SJCRH30 (cell line): ENCODE data around the gene TDRD7. TPM values are rescaled to one million over a fixed set of nuclear protein-coding genes. Genes with fewer than 3 reads are reported as not detected.

Experiments
- DNase-seq, 2 experiments: peaks; one replicate each; pipeline ENCODE4 v3.0.0-alpha.2; 2015 to 2020
- H3K27ac ChIP-seq: fragments of 250-450 bp; sonication (Bioruptor Pico); 2 replicates; pipeline ENCODE4 v1.5.1; 2020; ENCODE audit warnings: mild to moderate bottlenecking, moderate library complexity
- H3K27me3 ChIP-seq: fragments of 250-450 bp; sonication (Bioruptor Pico); 2 replicates; pipeline ENCODE4 v1.5.1; 2020; ENCODE audit warnings: mild to moderate bottlenecking, moderate library complexity
- H3K36me3 ChIP-seq: fragments of 250-450 bp; sonication (Bioruptor Pico); 2 replicates; pipeline ENCODE4 v1.5.1; 2020; ENCODE audit warnings: mild to moderate bottlenecking, moderate library complexity
- H3K4me1 ChIP-seq: fragments of 250-450 bp; sonication (Bioruptor Pico); 2 replicates; pipeline ENCODE4 v1.5.1; 2020; ENCODE audit warnings: mild to moderate bottlenecking, moderate library complexity
- H3K4me3 ChIP-seq: fragments of 250-450 bp; sonication (Bioruptor Pico); 2 replicates; pipeline ENCODE4 v1.5.1; 2020; ENCODE audit warnings: mild to moderate bottlenecking, moderate library complexity
- H3K9me3 ChIP-seq: fragments of 250-450 bp; sonication (Bioruptor Pico); replicated peaks from 2 replicates; pipeline ENCODE4 v1.5.1; 2020; ENCODE audit warnings: mild to moderate bottlenecking, moderate library complexity
- total RNA-seq: library from RNA; depleted of rRNA; stranded (reverse); fragments of >200 nt; shearing (Covaris generic); gene quantifications from 2 replicates; pipeline ENCODE4 v1.2.3, GENCODE V29; 2014

The TDRD7 gene
- total RNA-seq, 1 experiment from 2014 or later: 2.4 TPM

DNA sequence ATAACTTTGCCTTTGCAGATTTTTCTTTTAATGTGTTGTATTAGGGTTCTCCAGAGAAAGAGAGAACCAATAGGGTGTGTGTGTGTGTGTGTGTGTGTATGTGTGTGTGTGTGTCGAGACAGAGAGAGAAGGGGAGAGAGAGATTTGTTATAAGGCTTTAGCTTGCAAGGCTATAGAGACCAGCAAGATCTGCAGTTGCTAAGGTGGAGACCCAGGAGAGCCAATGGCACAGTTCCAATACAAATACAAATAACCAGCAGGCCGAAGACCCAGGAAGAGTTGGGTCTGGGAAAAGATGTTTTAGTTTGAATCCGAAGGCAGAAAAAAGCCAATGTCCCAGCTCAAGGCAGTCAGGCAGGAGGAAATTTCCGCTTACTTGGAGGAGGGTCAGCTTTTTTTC is 112.5 kb downstream of the TDRD7 start:
- DNase-seq: no peak
- H3K27me3 ChIP-seq: no peaks in the 10 kb centered on the region
- H3K4me1 ChIP-seq: no peaks in the 10 kb centered on the region
- no peak overlapping the region for H3K4me3 ChIP-seq
- no peak overlapping the region for H3K27ac ChIP-seq
- H3K36me3 ChIP-seq: no peaks in the 10 kb centered on the region
- no peaks in the 10 kb centered on the region for H3K9me3 ChIP-seq

GRCh38 chr9:97525451-97525850 is 113.6 kb downstream of the TDRD7 start:
- Histone ChIP-seq H3K27me3 (no peaks in the 10 kb centered on the region), H3K4me3 (no peak overlapping the region), H3K9me3 (no peaks in the 10 kb centered on the region), H3K4me1 (no peaks in the 10 kb centered on the region), H3K36me3 (no peaks in the 10 kb centered on the region), H3K27ac (no peak overlapping the region)
- DNase-seq: peak in 1 of 2 experiments; percentile 18

- H3K4me1 ChIP-seq: no peaks in the 10 kb centered on the region
- H3K4me3 ChIP-seq: no peak overlapping the region
- DNase-seq: no peak
- no peaks in the 10 kb centered on the region for H3K36me3 ChIP-seq
- no peak overlapping the region for H3K27ac ChIP-seq
- no peaks in the 10 kb centered on the region for H3K27me3 ChIP-seq
- no peaks in the 10 kb centered on the region for H3K9me3 ChIP-seq
Measured at GRCh38 chr9:97526895-97527575, 115.1 kb downstream of the TDRD7 start.

GRCh38 chr9:97527626-97528528 is 116.0 kb downstream of the TDRD7 start:
- Histone ChIP-seq H3K4me1 (no peaks in the 10 kb centered on the region), H3K4me3 (no peak overlapping the region), H3K27ac (no peak overlapping the region), H3K36me3 (no peaks in the 10 kb centered on the region), H3K27me3 (no peaks in the 10 kb centered on the region), H3K9me3 (no peaks in the 10 kb centered on the region)
- no peak for DNase-seq

- Histone ChIP-seq H3K4me1 (no peaks in the 10 kb centered on the region), H3K27ac (no peak overlapping the region), H3K9me3 (no peaks in the 10 kb centered on the region), H3K4me3 (no peak overlapping the region), H3K27me3 (no peaks in the 10 kb centered on the region), H3K36me3 (no peaks in the 10 kb centered on the region)
- DNase-seq: no peak
Measured at GRCh38 chr9:97528529-97529230, 116.8 kb downstream of the TDRD7 start.

- no peaks in the 10 kb centered on the region for H3K4me1 ChIP-seq
- no peaks in the 10 kb centered on the region for H3K27me3 ChIP-seq
- no peaks in the 10 kb centered on the region for H3K36me3 ChIP-seq
- no peak for DNase-seq
- H3K9me3 ChIP-seq: no peaks in the 10 kb centered on the region
- no peak overlapping the region for H3K27ac ChIP-seq
- H3K4me3 ChIP-seq: no peak overlapping the region
Measured at GRCh38 chr9:97529363-97530076, 117.6 kb downstream of the TDRD7 start.

DNA sequence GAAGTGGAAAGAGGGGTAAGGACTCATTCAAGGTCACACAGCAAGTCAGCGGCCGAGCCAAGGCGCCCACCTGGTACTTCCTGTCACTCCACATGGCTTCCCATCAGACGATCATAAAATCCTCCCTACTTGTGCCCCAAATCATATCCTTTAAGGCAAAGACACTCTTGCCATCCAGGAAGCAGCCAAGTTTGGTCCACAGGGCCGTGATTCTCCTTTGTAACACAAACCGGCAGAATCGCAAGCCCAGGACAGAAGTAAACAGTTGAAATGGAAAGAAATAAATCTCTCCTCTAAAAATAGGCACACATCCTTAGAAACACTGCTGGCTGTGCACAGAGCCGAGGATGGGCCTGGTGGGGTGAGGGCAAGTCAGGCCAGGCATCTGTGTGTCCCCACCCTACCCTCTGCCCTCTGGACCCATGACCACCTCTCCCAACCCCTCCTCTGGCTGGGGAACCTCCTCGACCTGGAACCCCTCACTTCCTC is 120.0 kb downstream of the TDRD7 start:
- Histone ChIP-seq H3K27me3 (no peaks in the 10 kb centered on the region), H3K4me1 (no peaks in the 10 kb centered on the region), H3K27ac (no peak overlapping the region), H3K36me3 (no peaks in the 10 kb centered on the region), H3K9me3 (no peaks in the 10 kb centered on the region), H3K4me3 (no peak overlapping the region)
- DNase-seq: no peak

DNA sequence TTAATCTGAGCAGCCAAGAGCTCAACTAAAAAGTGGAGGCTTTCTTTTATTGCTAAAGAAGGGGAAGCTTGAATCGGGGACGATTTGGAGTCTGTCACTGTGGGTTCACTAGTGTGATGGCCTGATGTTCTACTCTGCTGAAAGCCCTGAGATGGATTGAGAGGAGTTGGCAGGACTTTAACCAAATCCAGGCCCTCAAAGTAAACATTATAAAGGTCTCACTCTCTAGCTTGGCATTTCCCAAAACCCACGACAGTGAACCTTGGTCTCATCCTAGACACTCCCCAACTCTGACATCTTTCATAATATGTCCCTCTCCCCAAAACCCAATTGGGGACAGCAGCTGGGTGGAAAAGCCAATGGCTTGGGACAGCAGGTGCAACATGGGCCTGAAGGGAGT is 122.3 kb downstream of the TDRD7 start:
- no peak for DNase-seq
- Histone ChIP-seq H3K36me3 (no peaks in the 10 kb centered on the region), H3K9me3 (no peaks in the 10 kb centered on the region), H3K27ac (no peak overlapping the region), H3K4me3 (no peak overlapping the region), H3K27me3 (no peaks in the 10 kb centered on the region), H3K4me1 (no peaks in the 10 kb centered on the region)

- Histone ChIP-seq H3K27me3 (no peaks in the 10 kb centered on the region), H3K9me3 (no peaks in the 10 kb centered on the region), H3K27ac (no peak overlapping the region), H3K36me3 (no peaks in the 10 kb centered on the region), H3K4me1 (no peaks in the 10 kb centered on the region), H3K4me3 (no peak overlapping the region)
- DNase-seq: no peak
Measured at GRCh38 chr9:97534961-97535594, 123.2 kb downstream of the TDRD7 start.

DNA sequence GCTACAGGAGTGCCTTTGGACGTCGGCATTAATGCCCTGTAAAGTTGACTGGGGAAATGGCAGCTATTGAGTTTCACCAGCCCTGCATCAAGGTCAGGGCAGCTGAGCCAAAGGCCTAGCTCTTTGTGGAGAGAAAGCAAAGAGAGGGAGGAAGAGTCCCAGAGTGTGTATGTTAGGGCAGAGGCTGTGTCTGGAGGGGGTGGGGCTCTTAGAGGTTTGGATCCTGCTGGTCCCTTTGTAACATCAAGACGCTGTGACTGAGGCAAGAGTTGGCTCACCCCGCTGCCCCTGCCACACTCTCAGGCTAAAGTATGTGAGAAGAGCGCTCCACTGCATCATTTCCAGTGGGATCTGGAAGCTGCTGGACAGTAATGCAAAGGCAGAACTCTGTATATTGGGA is 123.9 kb downstream of the TDRD7 start:
- H3K4me3 ChIP-seq: no peak overlapping the region
- H3K27me3 ChIP-seq: no peaks in the 10 kb centered on the region
- H3K27ac ChIP-seq: no peak overlapping the region
- H3K36me3 ChIP-seq: no peaks in the 10 kb centered on the region
- DNase-seq: no peak
- H3K9me3 ChIP-seq: no peaks in the 10 kb centered on the region
- no peaks in the 10 kb centered on the region for H3K4me1 ChIP-seq

GRCh38 chr9:97536480-97536879 is 124.6 kb downstream of the TDRD7 start:
- H3K36me3 ChIP-seq: no peaks in the 10 kb centered on the region
- no peak for DNase-seq
- no peak overlapping the region for H3K27ac ChIP-seq
- H3K4me1 ChIP-seq: no peaks in the 10 kb centered on the region
- H3K4me3 ChIP-seq: no peak overlapping the region
- no peaks in the 10 kb centered on the region for H3K9me3 ChIP-seq
- H3K27me3 ChIP-seq: no peaks in the 10 kb centered on the region

- Histone ChIP-seq H3K27ac (no peak overlapping the region), H3K27me3 (no peaks in the 10 kb centered on the region), H3K4me1 (no peaks in the 10 kb centered on the region; the same call in 1 of the 2 replicates), H3K4me3 (no peak overlapping the region), H3K36me3 (no peaks in the 10 kb centered on the region), H3K9me3 (peaks cover 3% of the 10 kb centered on the region)
- no peak for DNase-seq
Measured at GRCh38 chr9:97543561-97543960, 131.7 kb downstream of the TDRD7 start.

- no peaks in the 10 kb centered on the region; the same call in 1 of the 2 replicates for H3K4me1 ChIP-seq
- no peak overlapping the region for H3K27ac ChIP-seq
- H3K4me3 ChIP-seq: no peak overlapping the region
- peaks cover 3% of the 10 kb centered on the region for H3K9me3 ChIP-seq
- DNase-seq: no peak
- H3K36me3 ChIP-seq: no peaks in the 10 kb centered on the region
- no peaks in the 10 kb centered on the region for H3K27me3 ChIP-seq
Measured at GRCh38 chr9:97545486-97545885, 133.6 kb downstream of the TDRD7 start.
